GM21717 (cell line): ENCODE data around the gene BRD1.

Experiments used
- ATAC-seq: cut with Tn5 transposase; IDR thresholded peaks from one replicate; pipeline ENCODE4 v1.9.1; 2021; ENCODE audit warnings: mild to moderate bottlenecking, moderate library complexity; ENCODE audit not compliant: unreplicated experiment

The BRD1 gene

DNA sequence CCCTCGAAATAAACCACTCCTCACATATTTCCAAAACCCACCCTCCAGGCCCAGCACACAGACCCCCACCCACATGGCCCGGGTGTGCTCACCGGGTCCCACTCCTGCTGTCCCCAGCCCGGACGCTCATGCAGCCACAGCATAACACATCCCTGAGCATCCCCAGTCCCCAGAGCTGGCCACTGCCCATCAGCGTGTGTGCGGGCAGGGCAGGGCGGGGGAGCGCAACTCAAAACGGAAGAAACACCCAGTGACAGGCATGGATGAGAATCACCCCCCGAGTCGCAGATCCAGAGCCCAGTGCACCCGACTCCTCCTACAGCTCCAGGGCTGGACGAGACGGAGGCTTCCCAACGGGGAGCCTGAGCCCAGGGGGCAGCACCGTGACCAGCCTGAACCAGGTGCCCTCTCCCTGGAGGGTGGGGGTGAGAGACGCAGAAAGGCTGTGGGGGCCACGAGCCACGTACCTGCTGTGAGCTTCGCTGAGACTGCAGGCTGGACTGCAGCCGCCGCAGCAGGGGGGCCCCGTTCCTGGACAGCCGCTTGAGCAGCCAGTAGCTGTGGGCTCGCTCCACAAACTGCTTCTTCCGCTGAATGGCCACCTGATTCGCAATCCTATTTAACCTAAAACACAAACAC, 23.8 kb downstream of the BRD1 start:
- ATAC-seq = no peak

DNA sequence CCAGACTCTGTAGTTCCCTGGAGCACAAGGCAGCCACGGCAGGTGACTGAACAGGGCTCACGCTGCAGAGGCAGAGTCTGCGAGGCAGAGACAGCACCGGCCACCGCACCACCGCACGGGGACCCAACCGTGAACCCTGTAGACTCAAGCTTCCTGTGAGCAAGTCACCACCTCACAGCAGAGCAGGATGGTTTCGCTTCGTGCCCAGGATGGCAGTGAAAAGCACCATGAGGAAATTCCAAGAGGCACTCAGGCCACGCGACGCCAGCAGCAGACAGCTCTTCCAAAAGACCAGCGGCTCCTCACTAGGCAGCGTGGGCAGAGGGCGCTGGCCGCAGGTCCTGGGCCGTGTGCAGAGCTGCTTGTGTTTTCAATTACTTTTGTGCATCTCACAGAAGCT, 24.5 kb downstream of the BRD1 start:
- no peak for ATAC-seq

DNA sequence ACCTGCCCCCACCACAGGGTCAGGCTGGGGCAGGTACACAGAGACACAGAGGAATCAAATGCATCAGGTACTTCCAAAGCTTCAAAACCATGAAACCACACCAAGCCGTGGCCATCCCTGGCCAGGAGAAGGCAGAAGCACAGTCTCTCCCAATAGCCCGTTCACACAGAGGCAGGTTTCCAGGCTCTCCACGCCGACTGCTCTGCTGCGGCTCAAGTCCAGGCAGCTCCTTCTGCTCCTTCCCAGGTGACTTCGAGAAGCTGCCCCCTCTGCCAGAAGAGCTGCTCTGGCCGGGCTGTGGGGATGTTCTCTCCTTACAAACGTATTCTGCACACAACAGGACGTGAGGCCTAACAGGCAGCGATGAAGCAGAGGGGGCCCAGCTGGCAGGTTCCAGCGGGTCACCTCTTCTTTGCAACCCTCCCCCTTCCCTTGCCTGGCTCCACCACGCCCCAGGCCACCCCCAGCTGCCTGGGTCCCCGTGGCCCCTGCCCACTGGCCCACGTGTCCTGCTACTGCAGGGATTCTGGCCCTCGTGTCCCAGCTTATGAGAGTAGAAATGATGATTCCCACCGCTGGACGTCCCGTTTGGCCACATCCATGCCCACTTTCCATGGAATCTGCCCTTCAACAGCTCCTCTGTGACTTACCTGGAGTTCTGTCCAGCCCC, 26.1 kb downstream of the BRD1 start:
- no peak for ATAC-seq

DNA sequence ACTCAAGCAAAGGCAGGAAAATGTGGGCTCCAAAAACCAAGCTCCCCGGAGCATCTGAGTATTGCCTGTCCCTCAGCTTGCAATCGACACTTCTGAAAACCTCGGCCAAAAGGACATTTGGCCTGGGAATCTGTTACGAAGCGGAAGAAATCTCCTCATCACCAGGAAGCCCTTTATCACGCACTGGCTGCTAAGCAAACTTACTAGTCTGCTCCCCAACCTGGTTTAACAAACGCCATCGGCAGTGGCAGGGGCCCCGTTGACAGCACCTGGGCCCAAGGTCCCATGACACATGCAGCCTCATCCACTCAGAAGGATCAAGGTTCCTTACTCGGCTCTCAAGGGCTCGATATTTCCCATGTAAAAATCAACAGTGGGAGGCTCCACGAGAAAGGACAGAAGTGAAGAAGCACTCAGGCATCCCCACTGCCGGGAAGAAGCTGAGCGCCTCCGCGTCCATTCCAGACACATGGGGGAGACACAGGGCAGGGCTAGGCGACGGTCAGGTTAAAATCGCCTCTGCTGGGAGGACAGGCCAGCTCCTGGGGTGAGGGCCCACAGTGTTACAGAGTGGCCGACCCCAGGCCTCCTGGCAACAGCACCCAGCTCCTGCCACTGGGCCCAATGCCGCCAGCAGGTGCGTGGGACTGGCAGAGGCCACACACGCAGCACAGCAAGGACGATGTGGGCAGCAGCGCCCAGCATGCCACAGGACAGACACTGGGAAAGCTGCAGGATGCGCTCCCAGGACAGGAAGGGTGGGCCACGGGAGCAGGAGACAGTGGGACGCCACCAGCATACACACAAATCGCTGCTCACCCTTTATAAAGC, 27.1 kb downstream of the BRD1 start:
- no peak for ATAC-seq

DNA sequence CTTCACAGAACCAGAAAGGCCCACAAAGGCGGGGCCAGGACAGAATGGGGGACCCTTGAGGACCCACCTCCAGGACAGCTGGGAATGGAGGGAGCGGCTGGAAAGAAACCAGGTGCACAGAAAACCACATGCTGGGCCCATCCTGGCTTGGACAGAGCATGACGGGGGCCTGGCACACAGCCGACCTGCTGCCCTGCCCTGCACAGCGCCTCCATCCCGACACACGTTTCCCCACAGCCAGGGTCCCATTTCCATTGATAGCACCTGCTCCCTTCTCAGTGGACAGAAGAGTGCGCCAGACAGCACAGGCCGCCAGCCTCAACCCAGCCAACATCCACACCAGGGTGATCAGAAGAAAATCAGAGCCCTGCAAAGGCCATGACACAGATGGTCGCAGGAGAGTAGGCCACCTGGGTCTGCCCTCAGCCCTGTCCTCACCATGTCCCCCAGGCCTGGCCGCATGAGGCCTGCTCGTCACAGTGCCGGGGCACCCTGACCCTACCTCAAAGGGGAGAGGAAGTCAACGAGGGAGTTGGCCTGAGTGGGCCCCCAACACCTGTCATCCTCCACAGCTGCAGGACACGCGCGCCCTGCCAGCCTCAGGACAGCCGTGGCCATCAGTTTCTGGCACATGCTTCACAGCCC, 28.1 kb downstream of the BRD1 start:
- ATAC-seq = no peak

DNA sequence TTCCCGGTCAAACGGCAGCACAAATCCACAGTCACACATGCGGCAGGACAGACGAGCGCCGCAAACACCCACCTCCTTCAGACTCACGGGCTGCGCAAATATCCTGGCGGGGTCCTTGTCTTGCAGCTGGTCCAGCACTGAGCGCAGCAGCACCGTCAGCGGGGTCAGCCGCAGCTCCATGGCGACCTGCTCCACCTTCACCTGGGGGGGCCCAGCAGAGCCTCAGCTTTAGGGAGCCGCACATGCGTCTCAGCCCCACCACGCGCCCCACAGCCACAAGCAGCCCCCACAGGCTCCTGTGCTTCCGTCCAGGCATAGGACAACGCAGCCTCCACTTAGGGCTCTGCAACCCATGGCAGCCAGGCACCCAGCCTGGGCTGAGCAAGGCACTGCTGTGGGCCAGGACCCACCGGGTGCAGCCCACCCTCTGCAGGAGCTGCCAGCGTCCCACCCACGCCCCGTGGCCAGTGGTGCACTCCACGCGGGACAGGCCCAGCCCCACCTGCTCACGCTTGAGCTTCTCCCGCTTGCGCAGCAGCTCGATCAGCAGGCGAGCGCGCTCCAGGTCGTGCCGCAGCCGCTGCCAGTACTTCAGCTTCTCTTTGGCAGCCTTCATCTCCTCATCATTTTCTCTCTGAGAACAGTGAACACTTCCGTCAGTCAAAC, 29.1 kb downstream of the BRD1 start:
- no peak for ATAC-seq

DNA sequence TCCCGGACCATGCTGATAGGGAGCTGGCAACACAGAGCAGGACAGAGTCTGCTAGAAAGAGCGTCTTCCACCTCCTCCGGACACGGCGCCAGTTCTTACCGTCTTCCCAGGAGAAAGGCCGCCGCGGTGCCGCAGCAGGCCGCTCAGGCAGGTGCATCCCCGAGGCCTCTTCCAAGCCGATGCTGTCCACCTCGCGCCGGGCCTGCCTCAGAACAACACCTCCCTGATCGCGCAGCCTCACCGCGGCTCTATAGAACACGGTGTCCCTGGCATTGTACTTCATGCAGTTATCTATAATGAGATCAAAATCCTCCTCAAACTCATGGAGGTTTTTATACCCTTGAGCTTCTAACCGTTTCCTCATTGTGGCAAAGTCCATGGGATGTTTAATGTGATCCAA, 30.0 kb downstream of the BRD1 start:
- no peak for ATAC-seq

DNA sequence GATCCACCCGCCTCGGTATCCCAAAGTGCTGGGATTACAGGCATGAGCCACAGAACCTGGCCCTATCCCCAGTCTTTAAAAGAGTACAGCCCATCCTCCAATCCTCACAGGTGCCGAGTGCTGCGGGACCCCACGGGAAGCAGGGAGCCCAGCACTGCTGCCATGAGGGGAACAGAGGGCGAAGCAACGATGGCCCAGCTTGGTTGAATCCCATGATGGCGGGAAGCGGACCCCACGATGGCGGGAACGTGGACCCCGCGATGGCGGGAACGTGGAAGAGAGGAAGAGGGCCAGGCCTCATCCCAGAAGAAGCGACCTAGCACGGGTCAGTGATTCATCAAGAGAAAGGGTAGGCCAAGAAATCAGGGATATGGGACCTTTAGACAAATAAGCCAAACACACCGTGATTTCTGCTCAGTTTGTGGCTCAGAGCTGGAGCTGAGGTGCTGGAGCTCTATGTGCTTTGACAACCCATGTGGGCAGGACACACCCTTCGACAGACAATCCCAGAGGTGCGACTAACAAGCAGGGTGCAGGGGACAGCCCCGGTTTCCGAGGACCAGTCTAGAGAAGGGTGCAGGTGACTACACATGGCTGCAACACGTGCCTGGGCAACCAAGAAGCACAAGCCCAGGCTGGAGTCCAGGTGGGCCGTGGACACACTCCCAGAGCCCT, 30.9 kb downstream of the BRD1 start:
- ATAC-seq = no peak

DNA sequence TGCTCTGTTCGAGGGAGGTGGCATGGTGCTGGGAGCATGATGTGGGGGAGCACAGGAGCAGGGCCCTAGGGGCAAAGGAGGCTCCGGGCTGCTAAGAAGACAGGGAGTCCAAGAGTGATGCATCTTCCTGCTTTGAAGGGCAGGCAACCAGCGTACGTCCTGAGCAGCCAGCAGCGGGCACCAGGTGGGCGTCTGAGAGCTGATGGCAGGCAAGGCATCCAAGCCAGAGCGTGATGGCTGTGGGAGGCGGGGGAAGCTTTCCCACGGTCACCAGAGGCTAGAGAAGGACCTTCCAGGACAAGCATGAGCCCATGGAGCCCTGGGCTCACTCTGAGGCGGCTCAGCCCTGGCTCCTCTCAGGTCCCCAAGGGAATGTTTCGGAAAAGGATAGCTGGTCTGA, 32.2 kb downstream of the BRD1 start:
- no peak for ATAC-seq

DNA sequence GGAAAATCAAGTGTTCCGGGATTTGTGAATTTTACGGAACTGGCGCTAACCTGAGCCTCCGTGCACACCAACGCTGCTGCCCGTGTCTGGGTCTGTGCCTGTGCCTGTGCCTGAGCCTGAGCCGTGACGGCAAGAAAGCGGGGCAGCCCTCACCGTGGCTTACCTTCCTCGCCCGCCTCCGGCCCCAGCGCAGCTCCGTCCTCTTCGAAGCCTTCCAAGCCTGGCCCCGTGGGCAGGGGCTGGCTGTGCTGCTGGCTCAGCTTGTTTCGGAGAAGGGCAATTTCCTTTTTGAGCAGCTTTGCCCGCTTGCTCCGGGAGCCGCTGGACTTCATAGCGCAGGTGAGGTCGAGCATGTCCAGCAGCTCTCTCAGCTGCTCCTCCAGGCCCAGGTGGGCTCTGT, 33.8 kb downstream of the BRD1 start:
- ATAC-seq = no peak

DNA sequence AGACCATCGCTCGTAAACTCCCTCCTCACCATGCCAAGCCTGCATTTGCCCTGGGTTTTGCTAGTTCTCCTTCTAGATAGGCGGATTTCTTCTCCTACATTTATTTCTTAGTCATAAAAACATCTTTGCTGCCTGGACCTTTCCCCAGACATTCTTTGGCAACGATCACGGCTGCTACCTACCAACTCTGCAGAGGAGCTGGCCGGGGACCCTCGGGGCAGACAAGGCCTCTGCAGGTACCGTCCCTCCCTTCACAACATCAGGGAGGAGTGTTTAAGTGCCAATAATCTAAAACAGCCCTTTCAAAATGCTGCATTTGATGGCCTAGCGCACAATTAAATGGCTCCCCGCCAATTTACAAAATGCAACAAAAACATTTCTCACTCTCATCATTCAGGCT, 34.4 kb downstream of the BRD1 start:
- ATAC-seq = no peak

DNA sequence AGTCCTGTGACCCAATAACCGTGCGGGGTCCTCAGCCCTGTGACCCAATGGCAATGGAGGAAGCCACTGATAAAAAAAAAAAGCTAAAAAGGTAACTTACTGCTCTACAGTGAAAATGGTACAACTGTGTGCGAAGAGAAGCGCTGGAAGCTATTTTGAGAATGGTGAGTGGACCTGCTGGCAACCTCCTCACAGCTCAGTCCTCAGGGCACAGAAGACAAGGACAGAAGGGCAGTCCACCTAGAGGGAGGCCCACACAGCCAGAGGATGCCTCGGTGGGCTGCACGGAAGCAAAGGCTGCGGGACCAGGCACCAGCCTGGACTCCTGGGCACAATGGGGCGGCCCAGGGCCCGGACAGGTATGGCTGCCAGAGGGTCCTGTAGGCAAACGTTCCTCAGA, 35.6 kb downstream of the BRD1 start:
- no peak for ATAC-seq

DNA sequence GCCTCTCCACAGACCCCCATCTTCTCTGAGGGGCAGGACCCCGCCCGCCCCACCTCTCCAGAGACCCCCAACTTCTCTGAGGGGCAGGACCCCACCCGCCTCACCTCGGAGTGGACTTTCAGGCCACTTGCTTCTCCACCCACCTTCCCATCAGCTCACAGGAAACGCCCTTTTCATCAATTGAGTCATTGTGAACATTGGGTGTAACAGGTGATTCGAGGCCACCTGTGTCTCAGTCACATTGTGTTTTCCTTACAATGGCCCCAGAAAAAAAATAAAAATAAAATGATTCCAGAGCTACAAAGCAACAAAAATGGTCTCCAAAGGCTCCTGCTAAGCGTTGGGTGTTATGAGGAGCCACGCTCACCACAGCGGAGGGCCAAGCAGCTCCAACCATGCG, 36.0 kb downstream of the BRD1 start:
- ATAC-seq = no peak

DNA sequence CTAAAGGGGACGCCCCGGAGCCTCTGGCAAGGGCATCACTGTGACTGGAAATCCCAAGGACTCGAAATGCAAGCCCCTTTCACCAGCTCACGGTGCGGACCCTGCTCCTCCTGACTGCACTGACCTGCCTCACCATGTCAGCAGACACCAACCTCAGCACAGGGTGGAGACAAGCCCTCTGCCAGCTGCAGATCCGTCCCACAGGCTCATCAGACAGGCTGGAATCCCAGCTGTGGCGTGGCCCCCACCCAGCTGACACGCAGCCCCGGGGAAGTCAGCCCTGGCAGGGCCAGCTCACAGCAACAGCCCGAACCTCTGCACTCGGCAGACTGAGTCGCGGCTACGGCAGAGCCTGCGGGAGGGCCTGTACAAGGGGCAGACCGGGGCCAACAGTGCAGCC, 36.8 kb downstream of the BRD1 start:
- ATAC-seq = no peak

DNA sequence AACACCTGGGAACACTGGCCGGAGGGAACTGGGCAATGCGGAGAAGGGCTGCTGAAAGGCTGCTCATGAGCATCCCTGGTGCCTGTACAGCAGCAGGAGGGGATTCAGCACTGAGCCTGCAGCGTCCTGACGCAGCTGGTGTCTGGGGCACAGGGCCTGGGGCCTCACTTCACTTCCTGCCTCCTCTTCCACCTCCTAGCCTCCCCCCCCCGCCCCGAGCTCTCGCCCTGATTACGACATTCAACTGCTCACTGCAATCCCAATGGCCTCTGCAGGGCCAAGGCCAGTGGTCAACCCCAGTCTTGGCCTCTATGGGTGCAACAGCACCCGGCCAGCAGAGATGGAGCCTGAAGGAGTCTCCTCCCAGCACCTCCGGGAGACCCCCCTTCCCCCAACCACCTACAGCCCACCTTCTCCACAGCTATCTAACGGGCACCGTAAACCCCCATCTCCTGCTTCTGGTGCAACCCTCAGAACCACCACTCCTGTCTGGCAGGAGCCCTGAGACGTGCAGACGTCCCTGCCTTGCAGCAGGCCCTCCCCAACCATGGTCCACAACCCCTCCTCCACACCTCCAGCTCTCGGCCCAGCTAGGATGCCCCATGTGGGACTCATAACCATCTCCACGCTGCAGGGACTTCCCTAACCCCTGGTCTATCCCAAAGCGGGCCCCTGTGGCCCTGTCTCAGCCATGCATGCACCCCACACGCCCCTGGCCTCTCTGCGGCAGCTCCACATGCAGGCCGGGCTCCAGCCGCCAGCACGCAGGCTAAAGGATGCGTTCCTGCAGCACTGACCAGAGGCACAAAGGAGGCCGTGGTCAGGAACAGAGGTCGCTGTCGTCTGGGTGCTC, 38.2 kb downstream of the BRD1 start:
- ATAC-seq = no peak

DNA sequence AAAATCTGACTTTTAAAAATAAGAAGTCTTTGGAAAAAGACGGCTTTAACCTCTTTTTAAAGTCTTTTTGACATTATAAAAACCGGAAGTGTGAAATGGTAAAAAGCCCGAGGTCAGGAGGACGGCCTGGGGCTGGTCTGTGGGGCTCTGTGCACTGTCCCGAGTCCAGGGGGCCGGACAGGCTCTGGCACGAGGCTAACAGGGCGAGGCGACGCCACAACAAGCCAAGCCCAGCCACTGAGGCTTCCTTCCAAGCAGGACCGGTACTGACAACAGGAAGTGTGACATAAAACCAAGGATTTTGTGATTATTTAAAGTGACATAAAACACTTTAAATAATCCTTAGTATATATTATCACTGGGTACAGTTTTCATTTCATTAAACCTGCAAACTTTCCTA, 39.2 kb downstream of the BRD1 start:
- no peak for ATAC-seq

DNA sequence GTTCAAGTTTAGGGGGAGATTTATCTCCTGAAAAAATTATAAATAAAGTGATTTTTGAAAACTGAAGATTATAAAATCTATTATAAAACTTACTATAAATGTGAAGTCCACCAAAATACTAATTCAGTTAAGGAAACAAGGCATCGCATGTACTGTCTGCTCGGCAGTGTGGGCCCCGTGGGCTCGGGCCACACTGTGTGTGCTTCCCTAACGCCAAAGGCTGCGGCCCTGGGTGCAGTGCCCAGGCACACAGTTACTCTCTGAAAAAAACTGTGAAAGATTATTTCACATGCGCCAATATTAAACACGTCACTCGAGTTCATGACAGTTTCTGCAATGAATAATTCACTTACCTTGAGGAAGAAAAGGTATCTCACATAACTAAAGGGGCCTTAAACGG, 39.8 kb downstream of the BRD1 start:
- no peak for ATAC-seq

DNA sequence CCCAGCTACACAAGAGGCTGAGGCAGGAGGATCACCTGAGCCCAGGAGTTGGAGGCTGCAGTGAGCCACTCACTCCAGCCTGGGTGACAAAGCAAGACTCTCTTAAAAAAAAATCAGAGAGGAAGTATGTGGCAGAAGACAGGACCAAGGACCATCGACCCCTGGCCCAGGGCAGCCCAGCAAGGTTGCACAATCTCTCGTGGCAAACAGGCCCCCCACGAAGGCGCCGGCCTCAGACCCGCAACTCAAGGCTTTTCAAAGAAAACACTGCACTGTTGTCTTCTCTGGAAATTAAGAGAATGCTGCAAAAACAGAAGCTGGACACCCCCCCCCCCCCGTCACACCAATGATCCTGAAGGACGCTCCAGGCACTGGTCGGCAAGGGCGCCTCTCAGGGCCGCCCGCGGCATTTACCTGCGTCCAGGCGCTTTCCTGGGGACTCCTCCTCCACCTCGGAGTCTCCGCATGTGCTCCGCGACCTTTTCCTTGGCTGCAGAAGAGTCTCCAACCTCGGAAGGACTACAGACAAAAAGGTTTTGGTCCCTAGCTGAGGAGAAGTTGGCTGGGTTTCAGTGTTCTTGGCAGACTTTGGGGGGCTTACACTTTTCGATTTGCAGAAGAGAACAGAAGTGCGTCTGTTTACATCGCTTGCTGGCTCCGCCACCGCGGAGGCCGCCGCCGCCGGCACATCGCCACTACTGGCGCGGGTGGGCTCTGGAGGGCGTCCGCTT, 40.5 kb downstream of the BRD1 start:
- ATAC-seq = no peak

DNA sequence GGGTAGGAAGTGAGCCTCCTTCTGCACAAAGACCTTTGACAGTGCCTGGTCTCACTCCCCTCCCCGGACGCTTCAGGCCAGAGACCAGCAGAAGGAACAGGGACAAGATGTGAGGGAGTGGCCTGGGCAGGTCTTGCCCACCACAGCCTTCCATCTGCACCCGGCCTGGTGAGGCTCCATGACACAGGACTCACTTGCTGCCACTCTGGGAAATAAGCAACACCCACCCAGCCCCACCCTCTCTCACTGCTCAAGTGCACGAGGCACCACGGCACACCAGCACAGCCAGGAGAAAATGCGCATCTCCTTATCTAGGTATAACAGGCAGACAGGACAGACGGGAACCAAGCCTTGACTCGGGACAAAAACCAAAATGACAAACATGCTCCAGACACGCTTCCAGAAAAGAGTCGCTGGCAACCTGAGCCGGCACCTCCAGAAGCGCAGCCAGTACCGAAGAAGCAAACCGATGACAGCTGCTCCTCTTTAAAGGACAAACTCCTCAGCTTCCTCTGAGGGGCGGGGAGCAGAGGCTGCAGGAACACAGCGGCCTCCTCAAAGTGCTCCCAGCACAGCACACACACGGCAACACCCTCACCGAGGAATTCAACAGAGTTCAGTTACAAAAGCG, 41.7 kb downstream of the BRD1 start:
- ATAC-seq = no peak
